Lung (tissue), 12 donors: ENCODE data around the gene GABBR2. TPM values are rescaled to one million over a fixed set of nuclear protein-coding genes. Genes with fewer than 3 reads are reported as not detected.
A peak's percentile ranks its signal among the peaks of the same experiment; 100 is the strongest.

Source experiments
- ATAC-seq: fragments of 200-7000 bp; cut with Tn5 transposase; one replicate; pipeline ENCODE4 v1.9.1; 2020; ENCODE audit warnings: moderate number of reproducible peaks; ENCODE audit not compliant: insufficient read depth, low FRiP score
- DNase-seq, 3 donors: peaks; one replicate each; pipeline ENCODE4 v3.0.0-alpha.2; 2013 to 2017
- H3K27ac ChIP-seq, 2 donors: one replicate each; pipeline ENCODE4 v1.5.1; 2013; ENCODE audit warnings: mild to moderate bottlenecking in 2 of 2, moderate library complexity in 2 of 2, control low read depth in 1 of 2, inconsistent platforms in 1 of 2, low read depth in 1 of 2, low read length in 1 of 2
- H3K27me3 ChIP-seq, 3 donors: one replicate each; pipeline ENCODE4 v1.5.1; 2013; ENCODE audit warnings: low read length in 2 of 3; ENCODE audit not compliant: control insufficient read depth in 3 of 3, insufficient read depth in 3 of 3
- H3K36me3 ChIP-seq, 4 donors: one replicate each; pipeline ENCODE4 v1.5.1; 2013; ENCODE audit warnings: low read length in 4 of 4, mild to moderate bottlenecking in 1 of 4, moderate library complexity in 1 of 4; ENCODE audit not compliant: control insufficient read depth in 4 of 4, insufficient read depth in 4 of 4
- H3K4me1 ChIP-seq, 5 donors: one replicate each; pipeline ENCODE4 v1.5.1; 2013; ENCODE audit warnings: low read length in 5 of 5, mild to moderate bottlenecking in 2 of 5, moderate library complexity in 1 of 5; ENCODE audit not compliant: control insufficient read depth in 5 of 5, insufficient read depth in 5 of 5
- H3K4me3 ChIP-seq: one replicate; pipeline ENCODE4 v1.5.1; 2013; ENCODE audit warnings: mild to moderate bottlenecking, control low read depth, moderate library complexity
- H3K9ac ChIP-seq, 2 donors: one replicate each; pipeline ENCODE4 v1.5.1; 2013; ENCODE audit warnings: low read length in 2 of 2, control low read depth in 1 of 2; ENCODE audit not compliant: insufficient read depth in 1 of 2
- H3K9me3 ChIP-seq, 4 donors: one replicate each; pipeline ENCODE4 v1.5.1; 2013; ENCODE audit warnings: low read length in 3 of 4, mild to moderate bottlenecking in 1 of 4, moderate library complexity in 1 of 4; ENCODE audit not compliant: control insufficient read depth in 4 of 4, insufficient read depth in 3 of 4
- WGBS, 2 donors: extraction: QIAGEN DNeasy Blood & Tissue Kit; methylation state at CpG; one replicate each; pipeline ENCODE4 v1.1.7; 2013; 5-methylcytosine and 5-hydroxymethylcytosine counted together
- polyA plus RNA-seq, 2 donors: library from polyadenylated mRNA; stranded (reverse); fragments of 200-250 nt; gene quantifications; one replicate each; pipeline ENCODE4 v1.2.1, GENCODE V29; 2013
- total RNA-seq, 2 donors: library from RNA; depleted of rRNA in 1 of 2; stranded (reverse); fragments of >200 nt in 1 of 2; gene quantifications; one replicate each; pipeline ENCODE4 v1.2.1, GENCODE V29; 2014 to 2021
- TF ChIP-seq, protein P1 (sequence below): IDR thresholded peaks from 2 replicates; pipeline ENCODE4 v1.5.1; 2012; ENCODE audit warnings: mild to moderate bottlenecking; ENCODE audit errors: control extremely low read depth, extremely low read depth
- donor health status: control.
- donor health status: control.
- donor health status: Bipolar disorder and iron deficiency.
- donor health status: healthy.
- donor health status: DM: yes; HTN: yes; CAD: no.

Gene GABBR2
- total and polyA plus RNA-seq, 4 donors = 0.40 to 1.8 (median 0.64) TPM

DNA sequence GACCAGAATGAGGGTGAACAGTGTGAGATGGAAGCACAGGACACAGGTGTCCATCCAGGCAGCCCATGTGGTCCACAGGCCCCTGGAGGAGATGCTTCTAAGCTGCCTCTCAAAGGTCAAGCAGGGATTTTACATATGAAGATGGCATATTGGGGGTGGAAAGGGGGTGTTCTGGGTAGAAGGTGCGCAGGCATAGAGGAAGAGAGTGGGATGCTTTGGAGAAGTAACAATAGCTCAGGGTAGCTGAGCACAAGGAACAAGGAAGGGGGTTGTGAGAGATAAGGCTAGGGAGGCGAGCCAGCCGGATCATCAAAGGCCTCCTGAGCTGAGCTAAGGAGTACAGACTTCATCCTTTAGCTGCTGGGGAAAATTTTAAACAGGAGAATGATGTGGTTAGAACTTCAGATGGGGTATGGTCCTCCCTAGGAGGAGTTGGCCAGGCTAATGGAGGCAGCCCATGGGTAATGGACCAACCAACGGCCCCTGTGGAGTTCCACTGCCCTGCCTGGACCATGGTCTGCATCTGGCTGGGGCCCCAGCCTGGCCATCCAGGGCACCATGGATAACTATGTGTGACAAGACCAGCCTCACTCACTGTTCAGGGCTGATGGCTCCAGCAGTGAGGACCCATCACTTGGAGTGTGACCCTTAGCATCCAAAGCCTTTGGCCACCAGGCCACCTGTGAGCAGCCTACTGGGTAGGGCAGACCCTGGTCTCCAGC, 366.5 kb downstream of the GABBR2 start:
- DNase-seq = no peak
- no peaks in the 10 kb centered on the region for H3K27me3 ChIP-seq
- no peak overlapping the region for H3K9ac ChIP-seq
- H3K4me3 ChIP-seq = no peak overlapping the region
- H3K9me3 ChIP-seq = peaks cover 0 to 5% (median 0%) of the 10 kb centered on the region in 4 donors
- TF ChIP-seq, protein P1, sequence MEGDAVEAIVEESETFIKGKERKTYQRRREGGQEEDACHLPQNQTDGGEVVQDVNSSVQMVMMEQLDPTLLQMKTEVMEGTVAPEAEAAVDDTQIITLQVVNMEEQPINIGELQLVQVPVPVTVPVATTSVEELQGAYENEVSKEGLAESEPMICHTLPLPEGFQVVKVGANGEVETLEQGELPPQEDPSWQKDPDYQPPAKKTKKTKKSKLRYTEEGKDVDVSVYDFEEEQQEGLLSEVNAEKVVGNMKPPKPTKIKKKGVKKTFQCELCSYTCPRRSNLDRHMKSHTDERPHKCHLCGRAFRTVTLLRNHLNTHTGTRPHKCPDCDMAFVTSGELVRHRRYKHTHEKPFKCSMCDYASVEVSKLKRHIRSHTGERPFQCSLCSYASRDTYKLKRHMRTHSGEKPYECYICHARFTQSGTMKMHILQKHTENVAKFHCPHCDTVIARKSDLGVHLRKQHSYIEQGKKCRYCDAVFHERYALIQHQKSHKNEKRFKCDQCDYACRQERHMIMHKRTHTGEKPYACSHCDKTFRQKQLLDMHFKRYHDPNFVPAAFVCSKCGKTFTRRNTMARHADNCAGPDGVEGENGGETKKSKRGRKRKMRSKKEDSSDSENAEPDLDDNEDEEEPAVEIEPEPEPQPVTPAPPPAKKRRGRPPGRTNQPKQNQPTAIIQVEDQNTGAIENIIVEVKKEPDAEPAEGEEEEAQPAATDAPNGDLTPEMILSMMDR = no peak
- peaks cover 0 to 4% (median 0%) of the 10 kb centered on the region in 5 donors for H3K4me1 ChIP-seq
- no peak for ATAC-seq
- H3K27ac ChIP-seq = peak overlapping the region in 1 of 2 donors; percentile 46
- WGBS, 2 donors = 88 to 91% methylated on average over 4 of the region's 4 CpGs
- no peaks in the 10 kb centered on the region for H3K36me3 ChIP-seq

DNA sequence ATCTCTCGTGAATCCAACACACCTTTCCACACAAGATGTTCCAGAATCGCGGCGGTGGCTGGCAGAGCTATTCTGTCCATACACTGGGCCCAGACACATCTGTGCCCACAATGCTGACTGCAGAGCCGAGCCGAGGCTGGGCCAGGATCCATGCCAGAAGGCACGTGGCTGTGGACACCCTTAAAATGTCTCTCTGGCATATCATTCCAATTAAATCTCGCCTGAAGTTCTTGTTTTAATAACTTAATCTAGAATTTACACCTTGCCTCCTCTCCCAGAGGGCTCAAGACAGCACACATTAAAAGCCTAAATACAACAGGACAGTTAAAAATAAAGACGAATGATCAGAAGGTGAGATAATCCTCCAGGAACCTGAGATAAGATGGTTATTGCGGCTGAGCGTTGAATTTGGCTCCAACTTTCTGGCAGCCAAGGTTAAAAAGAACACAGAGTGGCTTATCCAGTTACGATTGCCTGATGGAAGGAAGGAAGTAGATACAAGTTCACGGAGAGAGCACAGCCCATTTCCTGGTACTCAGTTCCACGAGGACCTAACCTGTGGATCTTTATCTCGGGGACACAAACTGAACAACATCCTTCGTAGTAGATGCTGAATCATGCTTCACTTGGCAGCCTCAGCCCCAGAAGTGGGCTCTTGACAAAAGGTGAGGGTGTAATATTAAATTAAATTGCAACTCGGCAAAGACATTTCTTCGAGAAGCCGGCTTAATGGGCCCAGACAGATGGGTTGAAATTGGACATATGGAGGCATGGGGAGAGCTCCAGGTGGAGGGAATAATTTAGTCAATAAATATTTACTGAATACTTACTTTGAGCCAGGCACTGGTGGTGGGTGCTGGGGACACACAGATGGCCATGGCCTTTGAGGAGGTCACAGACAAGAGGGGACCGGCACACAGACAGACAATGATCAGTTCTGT, 367.3 kb downstream of the GABBR2 start:
- Histone ChIP-seq H3K9me3 (peaks cover 0 to 5% (median 0%) of the 10 kb centered on the region in 4 donors), H3K27ac (peak overlapping the region in 1 of 2 donors; percentile 46), H3K27me3 (no peaks in the 10 kb centered on the region), H3K36me3 (no peaks in the 10 kb centered on the region), H3K4me3 (no peak overlapping the region), H3K4me1 (peaks cover 0 to 4% (median 0%) of the 10 kb centered on the region in 5 donors), H3K9ac (no peak overlapping the region)
- ATAC-seq (no peak), DNase-seq (no peak)
- 42 to 51% methylated on average over 20 of the region's 20 CpGs for WGBS, 2 donors
- TF ChIP-seq, protein P1 = no peak

DNA sequence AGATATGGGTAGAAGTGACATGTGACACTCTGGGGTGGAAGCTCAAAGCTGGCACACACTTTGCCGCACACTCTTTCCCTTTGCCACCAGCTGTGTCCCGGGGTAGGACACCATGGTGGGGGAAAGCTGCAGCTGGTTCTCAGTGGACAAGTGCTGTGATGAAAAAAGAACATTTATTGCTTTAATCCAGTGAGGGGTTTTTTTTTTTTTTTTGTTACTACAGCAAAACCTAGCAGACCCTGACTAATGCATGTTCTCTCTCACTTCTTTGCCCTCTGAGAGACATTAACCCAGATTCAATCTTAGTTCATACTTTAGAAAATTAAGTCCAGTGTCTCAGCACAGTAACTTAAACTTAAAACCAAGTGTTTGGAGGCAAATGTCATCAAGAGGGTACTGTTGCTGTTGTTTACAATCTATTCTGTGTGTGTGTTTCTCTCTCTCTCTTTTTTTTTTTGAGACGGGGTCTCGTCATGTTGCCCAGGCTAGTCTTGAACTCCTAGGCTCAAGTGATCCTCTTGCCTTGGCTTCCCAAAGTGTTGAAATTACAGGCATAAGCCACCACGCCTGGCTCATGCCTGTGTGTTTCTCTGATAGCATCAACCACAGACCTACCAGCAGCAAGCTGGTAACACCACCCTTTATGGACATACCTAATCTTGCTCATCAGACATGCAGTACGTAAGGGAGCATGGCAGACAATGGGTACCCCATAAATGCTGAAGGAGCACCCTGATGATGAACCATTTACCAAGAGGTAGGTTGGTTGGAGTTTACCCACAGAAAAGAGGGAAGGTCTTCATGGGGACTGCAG, 368.5 kb downstream of the GABBR2 start:
- Histone ChIP-seq H3K27me3 (no peaks in the 10 kb centered on the region), H3K4me3 (no peak overlapping the region), H3K9ac (no peak overlapping the region), H3K4me1 (peaks cover 0 to 4% (median 0%) of the 10 kb centered on the region in 5 donors), H3K36me3 (no peaks in the 10 kb centered on the region), H3K9me3 (peaks cover 0 to 5% (median 0%) of the 10 kb centered on the region in 4 donors), H3K27ac (no peak overlapping the region)
- no peak for ATAC-seq
- 94 to 97% methylated on average over 6 of the region's 6 CpGs for WGBS, 2 donors
- DNase-seq = no peak
- TF ChIP-seq, protein P1 = no peak
